ENCODE results near the gene CAMTA1. TPM values are rescaled to one million over a fixed set of nuclear protein-coding genes. Genes with fewer than 3 reads are reported as not detected.

Gene CAMTA1
- total and polyA plus RNA-seq, 8 donors: 13.0 to 54.2 (median 23.6) TPM

DNA sequence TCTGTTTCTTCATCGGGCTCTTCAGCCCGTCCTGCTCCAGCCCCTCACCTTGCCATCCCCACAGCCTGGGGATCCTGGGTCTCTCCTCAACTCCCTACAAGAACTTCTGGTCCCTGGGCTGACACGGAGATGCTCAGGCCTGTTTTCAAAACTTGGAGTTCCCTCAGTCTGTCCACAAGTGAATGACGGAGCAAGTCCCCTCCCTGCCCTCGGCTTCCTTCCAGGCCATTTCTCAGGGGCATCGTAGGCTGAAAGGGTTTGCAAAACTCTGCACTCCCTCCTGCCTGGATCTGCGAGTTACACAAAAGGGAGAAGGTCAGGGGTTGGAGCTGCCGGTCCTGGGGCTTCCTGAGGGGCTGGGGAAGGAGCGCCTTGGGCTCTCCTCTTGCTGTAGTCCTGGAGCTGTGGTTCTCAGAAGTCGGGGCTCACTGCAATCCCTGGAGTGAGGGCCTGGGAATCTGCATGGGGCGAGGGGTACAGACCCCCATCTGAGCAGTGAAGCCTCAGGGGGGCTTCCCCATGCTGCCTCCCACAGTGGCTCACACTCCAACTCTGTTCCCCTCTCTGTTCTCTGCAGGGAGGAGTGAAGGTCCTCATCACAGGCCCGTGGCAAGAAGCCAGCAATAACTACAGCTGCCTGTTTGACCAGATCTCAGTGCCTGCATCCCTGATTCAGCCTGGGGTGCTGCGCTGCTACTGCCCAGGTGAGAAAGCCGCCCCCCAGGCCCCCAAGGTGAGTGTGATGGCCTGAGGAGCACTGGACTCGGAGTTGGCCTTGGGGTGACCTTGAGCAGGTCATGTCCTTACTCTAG is 885.3 kb downstream of the CAMTA1 start:
- Histone ChIP-seq H3K9me3 (no peaks in the 10 kb centered on the region), H3K27ac (no peak overlapping the region), H3K36me3 (no peaks in the 10 kb centered on the region), H3K27me3 (no peaks in the 10 kb centered on the region), H3K4me1 (no peaks in the 10 kb centered on the region), H3K4me3 (no peak overlapping the region)
- TF ChIP-seq, protein P1, sequence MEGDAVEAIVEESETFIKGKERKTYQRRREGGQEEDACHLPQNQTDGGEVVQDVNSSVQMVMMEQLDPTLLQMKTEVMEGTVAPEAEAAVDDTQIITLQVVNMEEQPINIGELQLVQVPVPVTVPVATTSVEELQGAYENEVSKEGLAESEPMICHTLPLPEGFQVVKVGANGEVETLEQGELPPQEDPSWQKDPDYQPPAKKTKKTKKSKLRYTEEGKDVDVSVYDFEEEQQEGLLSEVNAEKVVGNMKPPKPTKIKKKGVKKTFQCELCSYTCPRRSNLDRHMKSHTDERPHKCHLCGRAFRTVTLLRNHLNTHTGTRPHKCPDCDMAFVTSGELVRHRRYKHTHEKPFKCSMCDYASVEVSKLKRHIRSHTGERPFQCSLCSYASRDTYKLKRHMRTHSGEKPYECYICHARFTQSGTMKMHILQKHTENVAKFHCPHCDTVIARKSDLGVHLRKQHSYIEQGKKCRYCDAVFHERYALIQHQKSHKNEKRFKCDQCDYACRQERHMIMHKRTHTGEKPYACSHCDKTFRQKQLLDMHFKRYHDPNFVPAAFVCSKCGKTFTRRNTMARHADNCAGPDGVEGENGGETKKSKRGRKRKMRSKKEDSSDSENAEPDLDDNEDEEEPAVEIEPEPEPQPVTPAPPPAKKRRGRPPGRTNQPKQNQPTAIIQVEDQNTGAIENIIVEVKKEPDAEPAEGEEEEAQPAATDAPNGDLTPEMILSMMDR (IDR thresholded peaks at IDR 0.05): no peak
- no peak for FAIRE-seq
- no peak for DNase-seq
- intact Hi-C loops (cut with DNase I): loop anchor here in 1 of 3 donors (10.0 kb wide), 1 partner anchor 674 kb away; no protein-coding TSS in a partner anchor
- 49 to 50% methylated on average over 15 of the region's 15 CpGs for WGBS, 2 donors
- ATAC-seq: no peak

DNA sequence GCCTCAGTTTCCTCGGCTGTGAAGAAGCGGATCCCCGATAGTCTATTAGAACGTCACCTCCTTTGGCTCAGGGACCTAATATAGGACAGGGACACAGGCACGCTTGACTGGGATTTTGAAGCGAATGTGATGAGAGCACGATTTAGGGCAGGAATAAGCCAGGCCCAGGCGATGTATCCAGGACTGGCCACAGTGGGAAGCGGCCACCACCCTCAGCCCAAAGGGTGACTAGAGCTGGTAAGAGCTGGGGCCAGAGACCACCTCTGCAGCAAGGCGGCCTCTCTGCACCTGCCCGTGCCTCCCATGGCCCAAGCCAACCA is 885.9 kb downstream of the CAMTA1 start:
- H3K27ac ChIP-seq: no peak overlapping the region
- no peak for DNase-seq
- WGBS, 2 donors: 83 to 85% methylated on average over 11 of the region's 11 CpGs
- no peak for FAIRE-seq
- H3K4me3 ChIP-seq: no peak overlapping the region
- ATAC-seq: no peak
- intact Hi-C loops (cut with DNase I): loop anchor here in 1 of 3 donors (10.0 kb wide), 1 partner anchor 674 kb away; no protein-coding TSS in a partner anchor
- H3K36me3 ChIP-seq: no peaks in the 10 kb centered on the region
- no peaks in the 10 kb centered on the region for H3K4me1 ChIP-seq
- H3K9me3 ChIP-seq: no peaks in the 10 kb centered on the region
- H3K27me3 ChIP-seq: no peaks in the 10 kb centered on the region
- TF ChIP-seq, protein P1 (IDR thresholded peaks at IDR 0.05): no peak

DNA sequence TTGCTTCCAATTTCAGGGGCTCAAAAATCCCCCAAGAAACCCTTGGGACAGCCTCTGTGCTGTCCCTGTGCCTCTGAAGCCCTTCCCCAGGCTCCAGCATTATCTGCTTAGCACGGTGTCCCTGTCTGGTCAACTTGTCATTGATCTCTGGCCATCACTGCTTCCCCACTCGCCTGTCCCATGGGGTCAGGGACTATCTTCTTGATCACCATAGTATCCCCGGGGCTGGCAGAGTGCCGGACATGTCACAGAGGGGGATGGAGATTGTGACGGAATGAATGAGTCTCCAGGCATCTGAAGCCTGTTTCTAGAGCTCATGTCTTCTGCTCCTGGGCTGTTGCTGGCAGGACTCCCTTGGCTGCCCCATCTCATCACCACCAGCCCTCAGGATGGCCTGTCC is 886.4 kb downstream of the CAMTA1 start:
- H3K9me3 ChIP-seq: no peaks in the 10 kb centered on the region
- H3K4me1 ChIP-seq: no peaks in the 10 kb centered on the region
- no peak overlapping the region for H3K4me3 ChIP-seq
- intact Hi-C loops (cut with DNase I): loop anchor here in 1 of 3 donors (10.0 kb wide), 1 partner anchor 673 kb away; no protein-coding TSS in a partner anchor
- no peak for DNase-seq
- H3K27ac ChIP-seq: no peak overlapping the region
- no peaks in the 10 kb centered on the region for H3K36me3 ChIP-seq
- TF ChIP-seq, protein P1 (IDR thresholded peaks at IDR 0.05): no peak
- 51 to 58% methylated on average over 5 of the region's 5 CpGs for WGBS, 2 donors
- no peak for ATAC-seq
- no peaks in the 10 kb centered on the region for H3K27me3 ChIP-seq
- FAIRE-seq: no peak

DNA sequence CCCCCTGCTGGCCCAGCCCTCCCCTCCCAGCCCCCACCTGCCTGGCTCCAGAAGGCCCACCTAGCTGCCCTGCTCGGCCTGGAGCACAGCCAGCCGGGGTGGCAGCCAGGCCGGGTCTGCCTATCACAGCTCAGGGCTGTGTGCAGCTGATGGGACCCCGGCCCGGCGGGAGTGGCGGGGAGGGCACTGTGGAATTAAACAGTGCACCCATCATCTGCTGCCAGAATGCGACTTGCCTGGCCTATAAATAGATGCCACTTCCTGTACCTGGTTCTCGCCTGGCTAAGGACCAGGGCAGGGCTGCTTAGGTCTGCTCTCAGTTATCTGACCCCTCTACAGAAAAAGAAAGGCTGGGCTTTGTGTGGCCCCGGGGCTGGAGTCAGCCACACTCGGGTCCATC is 887.6 kb downstream of the CAMTA1 start:
- DNase-seq (no peak), ATAC-seq (no peak), FAIRE-seq (no peak)
- TF ChIP-seq, protein P1 (IDR thresholded peaks at IDR 0.05): no peak
- Histone ChIP-seq H3K4me3 (no peak overlapping the region), H3K27ac (no peak overlapping the region), H3K4me1 (no peaks in the 10 kb centered on the region), H3K27me3 (no peaks in the 10 kb centered on the region), H3K9me3 (no peaks in the 10 kb centered on the region), H3K36me3 (no peaks in the 10 kb centered on the region)
- intact Hi-C loops (cut with DNase I): loop anchor here in 1 of 3 donors (10.0 kb wide), 1 partner anchor 672 kb away; no protein-coding TSS in a partner anchor
- WGBS, 2 donors: 46 to 57% methylated on average over 11 of the region's 11 CpGs

DNA sequence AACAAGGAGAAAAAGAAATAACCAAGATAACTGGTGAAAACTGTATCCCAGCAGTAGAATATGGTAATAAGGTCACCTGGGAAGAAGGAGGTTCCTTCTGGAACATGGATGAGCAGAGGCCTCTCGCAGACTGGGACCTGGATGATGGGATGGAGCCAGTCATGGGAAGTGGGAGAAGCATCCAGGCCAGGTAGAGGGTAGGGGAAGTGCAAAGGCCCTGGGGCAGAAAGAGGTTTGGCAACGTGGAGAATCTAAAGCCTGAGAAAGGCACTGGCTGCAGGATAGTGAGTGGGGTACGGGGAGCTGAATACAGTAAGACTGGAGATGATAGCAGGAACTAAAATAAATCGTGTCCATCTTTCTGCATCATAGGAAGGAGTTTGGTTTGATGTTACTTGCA is 889.7 kb downstream of the CAMTA1 start:
- Histone ChIP-seq H3K27ac (no peak overlapping the region), H3K36me3 (no peaks in the 10 kb centered on the region), H3K9me3 (no peaks in the 10 kb centered on the region), H3K4me3 (no peak overlapping the region), H3K4me1 (no peaks in the 10 kb centered on the region), H3K27me3 (no peaks in the 10 kb centered on the region)
- no peak for ATAC-seq
- intact Hi-C loops (cut with DNase I): loop anchor here in 1 of 3 donors (10.0 kb wide), 1 partner anchor 670 kb away; no protein-coding TSS in a partner anchor
- TF ChIP-seq, protein P1 (IDR thresholded peaks at IDR 0.05): no peak
- no peak for FAIRE-seq
- no peak for DNase-seq
- 63 to 72% methylated on average over 4 of the region's 4 CpGs for WGBS, 2 donors
